Measurements from ENCODE around the gene UGT2B17. TPM values are rescaled to one million over a fixed set of nuclear protein-coding genes. Genes with fewer than 3 reads are reported as not detected.

Gene UGT2B17
- total and polyA plus RNA-seq, 2 of the 13 experiments (the other 11 are each of a cell fraction or from before 2014, with no cell fraction given), result not detected

DNA sequence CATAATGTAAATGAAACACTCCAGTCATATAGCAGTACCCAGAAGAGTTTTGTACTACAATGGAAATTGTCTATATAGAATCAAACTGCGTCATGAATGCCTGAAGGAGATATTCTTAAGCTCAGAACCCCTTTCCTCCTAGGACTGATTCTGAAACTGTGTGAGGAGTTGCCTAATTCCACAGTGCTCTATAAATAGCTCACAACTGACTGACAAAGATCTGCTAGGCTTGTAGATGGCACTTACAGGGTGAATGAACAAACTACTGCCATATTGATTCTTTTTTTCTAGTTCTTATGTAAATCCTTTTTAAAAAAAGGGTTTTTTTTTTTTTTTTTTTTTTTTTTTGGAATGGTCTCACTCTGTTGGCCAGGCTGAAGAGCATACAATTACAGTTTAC is 30.1 kb upstream of the UGT2B17 start (continued):
- TF ChIP-seq ZFP82 (CRISPR knock-in tag; IDR thresholded peaks at IDR 0.05; ENCODE audit: borderline replicate concordance), result no peak
- no peak for TF ChIP-seq ZNF451 (CRISPR knock-in tag; IDR thresholded peaks at IDR 0.05)

DNA sequence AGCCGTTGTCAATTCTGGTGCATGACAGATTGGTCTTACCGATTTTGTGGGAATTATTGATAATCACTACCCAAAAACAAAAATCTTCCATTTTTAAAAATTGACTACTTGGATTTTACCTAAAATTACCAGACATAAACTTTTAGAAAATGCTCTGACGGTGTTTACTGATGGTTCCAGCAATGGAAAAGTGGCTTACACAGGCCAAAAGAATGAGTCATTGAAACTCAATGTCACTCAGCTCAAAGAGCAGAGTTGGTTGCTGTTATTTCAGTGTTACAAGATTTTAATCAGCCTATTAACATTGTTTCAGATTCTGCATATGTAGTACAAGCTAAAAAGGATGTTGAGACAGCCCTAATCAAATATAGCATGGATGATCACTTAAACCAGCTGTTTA is 23.0 kb upstream of the UGT2B17 start:
- ATAC-seq, result no peak

More for the DNA sequence above, 23.0 kb upstream of the UGT2B17 start:
- no TSS peak for BruUV-seq (replicated peaks)
- intact Hi-C loops (cut with micrococcal nuclease; ENCODE audit: unreplicated experiment), result no loop called here
- Histone ChIP-seq H3K9me3 (ENCODE audit: low read length) (peaks cover 7% of the 10 kb centered on the region), H3K9ac (ENCODE audit: insufficient read depth, low read depth, low read length) (no peak overlapping the region), H2AFZ (ENCODE audit: low read length) (no peak overlapping the region), H3K4me1 (ENCODE audit: insufficient read depth, low read length) (peaks cover 30% of the 10 kb centered on the region), H3K4me2 (ENCODE audit: low read depth, low read length) (no peak overlapping the region), H4K20me1 (ENCODE audit: insufficient read depth, low read length) (no peaks in the 10 kb centered on the region), H3K27me3 (ENCODE audit: control insufficient read depth in 1 of 2, insufficient read depth in 2 of 2, low read length in 2 of 2) (no peaks in the 10 kb centered on the region), H3K36me3 (replicated peaks in 1 of 2; ENCODE audit: control insufficient read depth in 1 of 2, insufficient read depth in 2 of 2, low read length in 2 of 2) (no peaks in the 10 kb centered on the region), H3K4me3 (replicated peaks in 1 of 3; ENCODE audit: insufficient read depth in 1 of 3, low read depth in 2 of 3, low read length in 3 of 3) (no peak overlapping the region), H3K79me2 (ENCODE audit: insufficient read depth, low read length) (no peaks in the 10 kb centered on the region), H3K27ac (ENCODE audit: extremely low read length, insufficient read depth, low read length) (no peak overlapping the region)
- ChIA-PET POLR2A (no interaction called here), CTCF (ENCODE audit: low intra/inter-chr PET ratio, low total read pairs) (no interaction called here)
- DNase-seq (ENCODE audit: low spot score), result peak; percentile 57
- in situ Hi-C loops (cut with HindIII; ENCODE audit: extremely low pct_ligation_motif_present, low pct_unique_long_range_greater_than_20kb), result no loop called here
- FAIRE-seq, result no peak
- TF ChIP-seq RXRB (CRISPR knock-in tag; IDR thresholded peaks at IDR 0.05; ENCODE audit: borderline replicate concordance), result no peak
- TF ChIP-seq ONECUT2 (CRISPR knock-in tag; IDR thresholded peaks at IDR 0.05), result no peak
- peak; percentile 65 for TF ChIP-seq FOSL2 (CRISPR knock-in tag; IDR thresholded peaks at IDR 0.05)
- TF ChIP-seq, protein P1, sequence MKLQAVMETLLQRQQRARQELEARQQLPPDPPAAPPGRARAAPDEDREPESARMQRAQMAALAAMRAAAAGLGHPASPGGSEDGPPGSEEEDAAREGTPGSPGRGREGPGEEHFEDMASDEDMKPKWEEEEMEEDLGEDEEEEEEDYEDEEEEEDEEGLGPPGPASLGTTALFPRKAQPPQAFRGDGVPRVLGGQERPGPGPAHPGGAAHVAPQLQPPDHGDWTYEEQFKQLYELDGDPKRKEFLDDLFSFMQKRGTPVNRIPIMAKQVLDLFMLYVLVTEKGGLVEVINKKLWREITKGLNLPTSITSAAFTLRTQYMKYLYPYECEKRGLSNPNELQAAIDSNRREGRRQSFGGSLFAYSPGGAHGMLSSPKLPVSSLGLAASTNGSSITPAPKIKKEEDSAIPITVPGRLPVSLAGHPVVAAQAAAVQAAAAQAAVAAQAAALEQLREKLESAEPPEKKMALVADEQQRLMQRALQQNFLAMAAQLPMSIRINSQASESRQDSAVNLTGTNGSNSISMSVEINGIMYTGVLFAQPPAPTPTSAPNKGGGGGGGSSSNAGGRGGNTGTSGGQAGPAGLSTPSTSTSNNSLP (IDR thresholded peaks at IDR 0.05; ENCODE audit: low read depth, low read length), result peak; percentile 29; the same call in 1 of the 2 replicates
- TF ChIP-seq PTBP1 (IDR thresholded peaks at IDR 0.05; ENCODE audit: low read depth, low read length, poor library complexity, severe bottlenecking), result no peak
- 0 out of 2 replicates have a peak, but pooled peaks have one; percentile 27 for TF ChIP-seq ZNF644 (CRISPR knock-in tag; IDR thresholded peaks at IDR 0.05; ENCODE audit: low read depth)
- 84% methylated on average over 3 of the region's 3 CpGs for WGBS (ENCODE audit: low lambda C conversion rate)

Measured in HepG2 (cell line).